Heart left ventricle (tissue), 16 donors: Measurements from ENCODE around the gene PCDH17. TPM values are rescaled to one million over a fixed set of nuclear protein-coding genes. Genes with fewer than 3 reads are reported as not detected.
A peak's percentile ranks its signal among the peaks of the same experiment; 100 is the strongest.

Experiments
- ATAC-seq, 4 donors: fragments of 200-7000 bp; cut with Tn5 transposase; one replicate each; pipeline ENCODE4 v1.9.1; 2020 to 2022; ENCODE audit warnings: moderate library complexity in 4 of 4, mild to moderate bottlenecking in 3 of 4, moderate number of reproducible peaks in 1 of 4
- DNase-seq, 5 donors: peaks; one replicate each; pipeline ENCODE4 v3.0.0-alpha.2; 2020
- H3K27ac ChIP-seq, 12 donors: fragments of 200-600 bp; sonication (generic) in 4 of 12; one replicate each; pipeline versions ENCODE4 v1.5.0 to v1.8.0; 2016 to 2022; ENCODE audit warnings: mild to moderate bottlenecking in 2 of 12
- H3K27me3 ChIP-seq, 9 donors: fragments of 200-600 bp; sonication (generic) in 2 of 9; one replicate each; pipeline versions ENCODE4 v1.5.1 to v1.8.0; 2016 to 2022; ENCODE audit warnings: mild to moderate bottlenecking in 3 of 9
- H3K36me3 ChIP-seq, 9 donors: fragments of 200-600 bp; sonication (generic) in 2 of 9; one replicate each; pipeline versions ENCODE4 v1.5.0 to v1.8.0; 2018 to 2022; ENCODE audit warnings: mild to moderate bottlenecking in 2 of 9
- H3K4me1 ChIP-seq, 12 donors: fragments of 200-600 bp; sonication (generic) in 4 of 12; one replicate each; pipeline versions ENCODE4 v1.5.0 to v1.8.0; 2016 to 2022; ENCODE audit warnings: mild to moderate bottlenecking in 3 of 12
- H3K4me3 ChIP-seq, 12 donors: fragments of 200-600 bp; sonication (generic) in 4 of 12; one replicate each; pipeline versions ENCODE4 v1.5.0 to v1.8.0; 2017 to 2022; ENCODE audit warnings: mild to moderate bottlenecking in 9 of 12, moderate library complexity in 4 of 12
- H3K9me3 ChIP-seq, 12 donors: fragments of 200-600 bp; sonication (generic) in 4 of 12; one replicate each; pipeline versions ENCODE4 v1.5.0 to v1.8.0; 2016 to 2022; ENCODE audit warnings: mild to moderate bottlenecking in 1 of 12
- CTCF ChIP-seq, 12 donors: fragments of 200-600 bp; sonication (generic) in 4 of 12; IDR thresholded peaks; one replicate each; pipeline versions ENCODE4 v1.5.0 to v1.8.0; 2018 to 2022; ENCODE audit warnings: antibody characterized with exemption in 12 of 12, mild to moderate bottlenecking in 5 of 12
- POLR2A ChIP-seq, 2 donors: fragments of 450-650 bp; IDR thresholded peaks; one replicate each; pipeline ENCODE4 v1.6.1; 2017; ENCODE audit warnings: antibody characterized with exemption in 2 of 2, mild to moderate bottlenecking in 2 of 2, moderate library complexity in 2 of 2
- WGBS, 4 donors: extraction: QIAGEN DNeasy Blood & Tissue Kit in 2 of 4; methylation state at CpG; one replicate each; pipeline versions ENCODE4 v1.1.5 to v1.1.7; 2013 to 2018; 5-methylcytosine and 5-hydroxymethylcytosine counted together
- intact Hi-C, 10 donors: fragments of 100-400 bp; cut with DNase I; formaldehyde crosslinking; loops; one replicate each; pipeline versions ENCODE4 v1.11.1 to v1.14.2; 2022
- polyA plus RNA-seq, 2 donors: library from polyadenylated mRNA; stranded (reverse); fragments of 200-250 nt; gene quantifications; one replicate each; pipeline ENCODE4 v1.2.3, GENCODE V29; 2013
- total RNA-seq, 9 donors: library from RNA; depleted of rRNA in 2 of 9; stranded (reverse); fragments of >200 nt in 2 of 9; fragmentation: NEBNext Ultra II Directional in 3 of 9; extraction: Animal tissue kit (Norgen Biotek cat#: 25700) in 3 of 9; gene quantifications; one replicate each; pipeline versions ENCODE4 v1.1.0 to v1.2.4, GENCODE V29; 2016 to 2023
- donor health status: ischemic (EF 13 %, LVEDD 7.1; RV severe dilation, severe dysfunction).
- donor health status: healthy with polysubstance abuse.
- donor health status: DM: no; HTN: yes; CAD: no.
- donor health status: DM: no; HTN: no; CAD: no.
- donor health status: ischemic (EF 25% LVEDD 6.9; RV normal size, moderate dysfunction).
- donor health status: ischemic (EF 25% LVEDD 5.7; RV mildly dilated, moderate dysfunction).
- donor health status: healthy.
- donor health status: DM: yes; HTN: yes; CAD: no.
- donor health status: ischemic (EF 35%, LVEDD 5.7; RV mildly dilated, moderate dysfunction).
- donor health status: nonischemic (EF 11% LVEDD 7.7; RV severe dilation, severe dysfunction).
- donor health status: DM: yes; HTN: yes; CAD: no.
- donor health status: PGD.
- donor health status: ischemic (EF 29% LVEDD 5.4; RV normal size, mild dysfunction).
- donor health status: nonischemic (EF 23%, LVEDD 6.1; RV moderate dilation, normal function).

PCDH17 gene
- total and polyA plus RNA-seq, 11 donors, result 0.61 to 17.5 (median 2.7) TPM

- peaks cover 0 to 6% (median 0%) of the 10 kb centered on the region in 12 donors for H3K4me1 ChIP-seq
- no peaks in the 10 kb centered on the region for H3K36me3 ChIP-seq
- WGBS, 4 donors, result 57 to 78% (median 62%) methylated on average over 4 of the region's 4 CpGs
- no peak overlapping the region for H3K27ac ChIP-seq
- DNase-seq (no peak), ATAC-seq (no peak)
- peak overlapping the region in 1 of 12 donors; percentile 8 for H3K4me3 ChIP-seq
- H3K9me3 ChIP-seq, result no peaks in the 10 kb centered on the region
- H3K27me3 ChIP-seq, result no peaks in the 10 kb centered on the region
- intact Hi-C loops, result no loop called here
- TF ChIP-seq CTCF (IDR thresholded peaks at IDR 0.05) (no peak), POLR2A (IDR thresholded peaks at IDR 0.05) (no peak)
Observed at GRCh38 chr13:57640607-57641006, 9.1 kb downstream of the PCDH17 start.

- TF ChIP-seq CTCF (IDR thresholded peaks at IDR 0.05), result no peak
- no peak for TF ChIP-seq POLR2A (IDR thresholded peaks at IDR 0.05)
- Histone ChIP-seq H3K9me3 (no peaks in the 10 kb centered on the region), H3K4me3 (no peak overlapping the region), H3K36me3 (no peaks in the 10 kb centered on the region), H3K27ac (no peak overlapping the region), H3K27me3 (no peaks in the 10 kb centered on the region), H3K4me1 (peaks cover 0 to 6% (median 0%) of the 10 kb centered on the region in 12 donors)
- ATAC-seq (no peak), DNase-seq (no peak)
- intact Hi-C loops, result no loop called here
- 57 to 72% (median 69%) methylated on average over 3 of the region's 3 CpGs for WGBS, 4 donors
Observed at GRCh38 chr13:57641051-57641450, 9.5 kb downstream of the PCDH17 start.

- intact Hi-C loops, result no loop called here
- H3K4me3 ChIP-seq, result no peak overlapping the region
- DNase-seq (no peak), ATAC-seq (no peak)
- WGBS, 4 donors, result 65 to 78% (median 72%) methylated on average over 3 of the region's 3 CpGs
- H3K4me1 ChIP-seq, result no peaks in the 10 kb centered on the region
- no peaks in the 10 kb centered on the region for H3K27me3 ChIP-seq
- no peaks in the 10 kb centered on the region for H3K9me3 ChIP-seq
- no peak overlapping the region for H3K27ac ChIP-seq
- no peak for TF ChIP-seq CTCF (IDR thresholded peaks at IDR 0.05)
- TF ChIP-seq POLR2A (IDR thresholded peaks at IDR 0.05), result no peak
- no peaks in the 10 kb centered on the region for H3K36me3 ChIP-seq
Observed at GRCh38 chr13:57644106-57644505, 12.6 kb downstream of the PCDH17 start.

GRCh38 chr13:57653229-57653989 lies 21.9 kb downstream of the PCDH17 start:
- no peak for ATAC-seq
- no peaks in the 10 kb centered on the region for H3K9me3 ChIP-seq
- no peak overlapping the region for H3K4me3 ChIP-seq
- H3K4me1 ChIP-seq, result no peaks in the 10 kb centered on the region
- no peak for TF ChIP-seq CTCF (IDR thresholded peaks at IDR 0.05)
- TF ChIP-seq POLR2A (IDR thresholded peaks at IDR 0.05), result no peak
- intact Hi-C loops, result no loop called here
- no peak for DNase-seq
- no peak overlapping the region for H3K27ac ChIP-seq
- 90 to 92% (median 92%) methylated on average over 6 of the region's 6 CpGs for WGBS, 4 donors
- H3K36me3 ChIP-seq, result no peaks in the 10 kb centered on the region
- H3K27me3 ChIP-seq, result no peaks in the 10 kb centered on the region
